Subcutaneous adipose tissue (tissue), 4 donors: ENCODE data around the gene LIPC. TPM values are rescaled to one million over a fixed set of nuclear protein-coding genes. Genes with fewer than 3 reads are reported as not detected.

Source experiments
- CTCF ChIP-seq: fragments of 450-650 bp; IDR thresholded peaks from one replicate; pipeline ENCODE4 v1.5.1; 2016; ENCODE audit warnings: low read depth, mild to moderate bottlenecking, control low read depth, antibody characterized with exemption, moderate library complexity
- total RNA-seq, 4 donors: library from RNA; depleted of rRNA; stranded (reverse); fragments of >200 nt; gene quantifications; one replicate each; pipeline ENCODE4 v1.1.0, GENCODE V29; 2016

LIPC gene
- total RNA-seq, result under 1 TPM in 2 of 4 donors, not detected in 2; 0.44 to 0.51 TPM

GRCh38 chr15:58431221-58432149 is at the start of gene LIPC:
LIPC (plus strand) TSS chr15:58431991; CDS start chr15:58432033, 42 bp downstream.
- no peak for TF ChIP-seq CTCF

GRCh38 chr15:58383876-58384275 is 47.9 kb upstream of the LIPC start:
- TF ChIP-seq CTCF, result no peak

- no peak for TF ChIP-seq CTCF
Observed at GRCh38 chr15:58384667-58385066, 47.1 kb upstream of the LIPC start.

GRCh38 chr15:58386081-58386480 is 45.7 kb upstream of the LIPC start:
- TF ChIP-seq CTCF, result no peak

GRCh38 chr15:58386641-58387040 is 45.1 kb upstream of the LIPC start:
- no peak for TF ChIP-seq CTCF

GRCh38 chr15:58387130-58387529 is 44.7 kb upstream of the LIPC start:
- no peak for TF ChIP-seq CTCF

GRCh38 chr15:58388211-58388610 is 43.6 kb upstream of the LIPC start:
- TF ChIP-seq CTCF, result no peak
